ENCODE data around the gene RPP25.
"Not testable (repeated sequence)": the region's sequence is repeated elsewhere in the genome, so short reads cannot be mapped to it uniquely, and the experiment has no call there.

The RPP25 gene

DNA sequence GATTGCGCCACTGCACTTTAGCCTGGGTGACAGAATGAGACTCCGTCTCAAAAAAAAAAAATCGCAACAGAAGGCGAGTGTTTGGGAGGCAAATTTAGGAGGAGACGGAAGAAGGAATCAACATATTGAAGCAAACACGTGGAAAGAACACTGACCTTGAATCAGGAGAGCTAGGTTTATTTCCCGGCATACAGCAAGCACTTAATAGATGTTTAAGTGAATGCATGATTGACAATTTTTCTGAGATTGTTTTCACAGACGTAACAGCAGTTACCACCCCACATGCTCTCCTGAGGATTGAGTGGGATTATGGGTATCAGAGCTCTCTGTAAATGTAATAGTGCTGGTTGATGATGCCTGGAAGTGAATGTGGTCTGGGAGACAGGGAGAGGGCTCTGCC, 5.6 kb upstream of the RPP25 start:
- FAIRE-seq, result no peak

DNA sequence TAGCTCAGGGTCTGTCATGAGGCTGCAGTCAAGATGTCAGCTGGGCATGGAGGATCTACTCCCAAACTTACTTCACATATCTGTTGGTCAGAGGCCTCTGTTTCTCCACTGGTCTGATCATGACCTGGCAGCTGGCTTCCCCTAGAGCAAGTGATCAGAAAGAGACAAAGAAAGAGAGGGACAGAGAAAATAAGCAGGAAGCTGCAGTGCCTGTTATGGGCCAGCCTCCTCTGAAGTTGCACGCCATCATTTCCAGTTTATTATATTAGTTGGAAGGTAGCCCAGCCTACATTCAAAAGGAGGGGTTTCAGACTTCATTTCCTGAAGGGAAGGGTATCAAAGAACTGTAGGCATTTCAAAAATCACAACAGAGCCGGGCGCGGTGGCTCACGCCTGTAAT, 5.0 kb upstream of the RPP25 start:
- FAIRE-seq, result no peak

DNA sequence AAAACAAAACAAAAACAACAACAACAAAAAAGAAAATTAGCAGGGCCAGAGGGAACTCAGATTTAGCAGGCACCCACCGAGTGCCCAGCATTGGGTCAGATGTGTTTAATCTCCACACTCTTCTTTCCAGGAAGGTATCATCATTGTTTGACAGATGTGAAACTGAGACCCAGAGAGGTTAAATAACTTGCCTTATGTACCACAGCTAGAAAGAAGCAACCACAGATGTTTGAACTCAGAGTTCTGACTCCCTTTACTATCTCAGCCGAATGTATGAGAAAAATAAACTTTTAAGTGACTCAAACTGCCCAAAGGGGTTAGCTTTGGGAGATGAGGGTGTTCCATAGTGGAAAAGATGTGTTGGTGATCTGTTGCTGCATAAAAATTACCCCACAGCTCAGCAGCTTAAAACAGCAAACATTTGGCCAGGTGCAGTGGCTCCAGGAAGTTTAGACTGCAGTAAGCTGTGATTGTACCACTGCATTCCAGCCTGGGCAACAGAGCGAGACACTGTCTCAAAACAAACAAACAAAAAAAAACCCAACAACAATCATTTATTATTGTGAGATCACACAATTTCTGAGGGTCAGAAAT, 4.5 kb upstream of the RPP25 start:
- FAIRE-seq, result no peak

DNA sequence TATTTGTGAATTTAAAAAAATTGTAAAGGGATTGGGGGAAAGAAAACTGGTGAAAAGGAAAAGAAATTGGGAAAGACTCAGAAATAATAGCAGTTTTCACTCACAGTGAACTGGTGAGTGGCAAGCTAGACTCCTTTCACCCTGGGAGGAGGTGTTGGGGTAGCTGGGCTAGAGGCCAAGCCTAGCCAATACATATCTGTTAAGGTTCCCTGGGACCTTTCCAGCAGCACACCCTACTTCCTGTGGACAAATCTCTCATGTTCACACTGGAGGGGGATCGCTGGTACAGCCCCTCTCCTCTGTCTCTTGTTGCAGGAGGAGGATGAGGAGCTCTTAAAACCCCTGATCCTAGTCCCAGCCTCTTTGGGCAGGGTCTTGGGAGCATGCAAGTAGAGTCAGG, 3.7 kb upstream of the RPP25 start:
- no peak for FAIRE-seq

DNA sequence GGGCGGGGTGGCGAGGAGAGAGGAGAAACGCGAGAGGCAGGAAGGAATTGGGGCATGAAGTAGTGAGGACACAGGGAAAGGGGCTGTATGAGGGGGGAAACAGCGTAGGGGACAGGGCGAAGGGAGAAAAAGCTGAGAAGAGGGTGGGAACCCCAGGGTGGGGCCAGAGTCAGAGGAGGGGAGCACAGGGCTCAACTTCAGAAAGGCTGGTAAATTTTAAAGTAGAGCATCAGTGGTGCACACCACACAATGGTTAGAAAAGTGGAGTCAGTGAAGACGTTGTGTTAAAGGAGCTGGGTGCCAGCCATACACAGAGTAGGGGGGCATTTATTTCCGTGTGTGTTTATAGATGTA, 3.0 kb upstream of the RPP25 start:
- FAIRE-seq, result no peak

DNA sequence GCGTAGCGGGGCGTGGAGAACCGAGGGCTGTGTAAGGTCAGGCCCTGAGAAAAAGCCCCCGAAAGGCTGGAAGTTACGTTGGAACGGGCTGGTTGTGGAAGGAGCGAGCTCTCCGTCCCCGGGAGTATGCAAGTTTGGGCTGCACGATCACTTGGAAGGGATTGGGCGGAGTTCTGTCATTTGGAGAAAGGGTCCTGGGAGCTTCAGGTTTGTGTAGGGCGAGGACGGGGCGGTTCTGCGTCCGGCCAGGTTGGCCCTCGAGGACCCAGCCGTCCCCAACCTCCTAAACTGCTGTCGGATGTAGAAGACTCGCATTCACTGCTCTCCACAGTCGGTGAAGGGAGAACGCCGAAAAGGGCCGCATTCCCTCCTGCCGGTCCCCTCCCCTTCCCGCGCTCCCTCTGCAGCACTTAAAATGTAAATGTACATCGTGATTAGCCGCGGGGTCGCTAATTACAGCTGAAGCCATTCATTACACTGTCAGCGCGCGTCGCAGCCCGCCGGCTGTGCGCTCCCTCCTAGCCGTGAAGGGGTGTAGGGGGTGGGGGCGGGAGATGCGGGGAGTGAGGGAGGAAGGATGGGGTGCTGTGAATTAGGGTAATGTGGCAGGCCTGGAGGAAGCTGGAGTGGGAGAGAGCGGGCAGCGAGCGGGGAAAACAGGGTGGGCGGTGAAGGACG, 2.5 kb upstream of the RPP25 start:
- no peak for FAIRE-seq

DNA sequence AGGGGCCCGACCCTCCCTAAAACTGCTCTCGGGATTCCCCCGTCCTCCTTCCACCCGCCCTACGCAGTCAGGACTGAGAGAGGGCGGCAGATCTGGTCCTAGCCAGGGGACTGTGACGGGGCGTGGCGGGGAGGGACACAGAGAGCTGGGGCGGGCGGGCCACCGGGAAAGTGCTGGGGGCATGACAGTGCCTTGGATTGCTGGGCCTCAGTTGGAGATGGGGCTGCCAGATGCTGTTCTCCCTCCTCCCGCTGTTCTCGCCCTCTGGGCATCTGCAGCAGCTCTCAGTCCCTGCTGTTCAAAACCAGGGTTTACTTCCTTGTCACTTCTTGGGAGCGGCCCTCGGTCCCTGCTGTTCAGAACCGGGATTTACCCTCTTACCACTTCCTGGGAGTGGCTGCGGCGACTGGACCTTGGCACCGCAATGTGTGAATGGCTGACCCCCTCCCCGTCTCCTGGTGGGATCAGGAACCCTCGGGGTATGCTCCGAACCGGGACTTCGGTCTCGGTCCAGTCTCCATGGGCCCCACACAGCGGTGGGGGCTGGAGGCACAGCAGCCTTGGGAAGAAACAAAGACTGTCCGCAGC, 1.8 kb upstream of the RPP25 start:
- no peak for FAIRE-seq

DNA sequence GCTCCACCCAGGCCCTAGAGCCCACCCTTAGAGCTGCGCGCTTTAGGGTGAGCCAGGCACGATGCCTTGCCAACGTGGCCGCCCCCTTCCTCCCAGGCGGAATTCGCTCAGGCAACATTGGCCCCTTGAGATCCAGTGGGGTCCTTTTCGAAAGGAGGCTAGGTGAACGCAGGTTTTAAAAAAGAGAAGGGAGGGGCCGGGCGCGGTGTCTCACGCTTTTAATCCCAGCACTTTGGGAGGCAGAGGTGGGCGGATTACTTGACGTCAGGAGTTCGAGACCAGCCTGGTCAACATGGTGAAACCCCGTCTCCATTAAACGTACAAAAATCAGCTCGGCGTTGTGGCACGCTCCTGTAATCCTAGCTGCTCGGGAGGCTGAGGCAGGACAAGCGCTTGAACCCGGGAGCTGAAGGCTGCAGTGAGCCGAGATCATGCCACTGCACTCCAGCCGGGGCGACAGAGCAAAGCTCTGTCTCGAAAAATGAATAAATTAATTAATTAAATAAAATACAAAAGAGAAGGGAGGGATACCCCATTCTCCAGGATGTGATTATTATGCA, 984 bp upstream of the RPP25 start:
- FAIRE-seq, result no peak

DNA sequence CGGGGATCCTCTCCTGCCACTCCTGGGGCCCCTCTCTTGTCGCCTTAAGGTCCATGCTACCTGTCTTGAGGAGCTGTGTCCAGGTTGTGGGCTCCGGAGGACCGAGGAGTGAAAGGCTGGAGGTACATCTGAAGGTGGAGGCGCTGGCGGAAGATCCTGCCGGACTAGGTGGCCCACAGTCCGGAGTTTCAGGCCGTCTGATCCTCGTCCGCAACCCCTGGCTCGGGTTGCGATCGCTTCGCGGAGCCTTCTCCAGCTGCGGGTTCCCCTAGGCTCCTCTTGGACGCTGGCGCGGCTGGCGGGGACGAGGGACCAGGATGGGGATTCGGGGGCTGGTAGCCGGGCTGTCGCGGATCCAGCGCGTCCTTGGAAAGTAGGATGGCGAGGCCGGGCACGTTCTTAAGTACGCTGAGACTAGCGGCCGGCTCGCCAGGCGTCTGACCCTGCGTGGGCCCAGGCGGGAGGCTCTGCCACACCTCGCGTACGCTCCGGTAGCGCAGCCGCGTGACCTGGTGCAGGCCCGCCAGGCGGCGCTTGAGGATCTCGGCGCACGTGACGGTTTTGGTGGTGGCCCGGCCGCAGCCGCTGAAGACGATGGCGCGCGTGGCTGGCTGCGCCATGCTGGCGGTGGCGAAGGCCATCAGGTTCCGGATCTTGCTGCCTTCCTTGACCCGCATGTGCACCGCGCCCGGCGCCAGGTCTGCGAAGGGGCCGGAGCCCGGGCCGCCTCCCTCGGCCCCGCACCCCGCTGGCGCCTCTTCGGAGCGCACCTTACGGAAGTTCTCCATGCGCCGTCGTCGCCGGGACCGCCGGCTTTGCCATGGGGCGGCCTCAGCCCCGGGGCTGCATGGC, 550 bp downstream of the RPP25 start:
- no peak for FAIRE-seq

DNA sequence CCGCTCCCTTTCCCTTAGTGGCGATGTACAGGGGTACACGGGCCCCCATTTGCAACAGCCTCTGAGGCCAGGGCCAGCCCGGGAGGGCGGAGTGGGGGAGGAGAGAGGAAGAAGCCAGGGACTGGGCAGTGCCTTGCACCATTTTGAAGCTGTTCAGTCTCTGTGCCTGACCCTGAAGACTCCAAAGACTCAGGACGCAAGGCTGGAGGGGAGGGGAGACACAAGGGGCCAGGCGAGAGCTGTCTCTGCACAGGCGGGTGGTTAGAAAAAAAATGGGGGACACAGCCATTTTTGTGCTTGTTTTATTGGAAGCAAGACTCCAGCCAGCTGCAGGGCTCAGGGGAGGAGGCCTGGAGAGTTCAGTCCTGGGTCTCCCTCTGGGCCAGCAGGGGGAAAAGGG, 1.6 kb downstream of the RPP25 start:
- no peak for FAIRE-seq

DNA sequence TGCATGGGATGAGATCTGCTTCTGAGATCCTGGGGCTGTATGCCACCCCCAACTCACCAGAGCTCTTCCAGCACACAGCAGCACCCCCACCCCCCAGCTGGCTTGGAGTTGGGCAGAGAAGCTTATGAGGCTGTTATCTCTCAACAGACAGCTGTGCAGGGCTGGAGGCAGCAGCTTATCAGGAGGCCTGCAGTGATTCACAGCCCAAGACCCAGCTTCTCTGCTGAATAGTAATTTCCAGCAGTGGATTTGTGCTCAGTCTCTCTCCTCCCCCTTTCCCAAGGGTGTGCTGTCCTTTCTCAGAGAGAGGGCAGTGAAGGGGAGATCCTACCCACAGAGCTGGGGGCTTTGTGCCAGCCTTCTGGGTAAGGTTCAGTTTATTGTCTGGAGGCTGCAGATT, 2.1 kb downstream of the RPP25 start:
- FAIRE-seq, result no peak

DNA sequence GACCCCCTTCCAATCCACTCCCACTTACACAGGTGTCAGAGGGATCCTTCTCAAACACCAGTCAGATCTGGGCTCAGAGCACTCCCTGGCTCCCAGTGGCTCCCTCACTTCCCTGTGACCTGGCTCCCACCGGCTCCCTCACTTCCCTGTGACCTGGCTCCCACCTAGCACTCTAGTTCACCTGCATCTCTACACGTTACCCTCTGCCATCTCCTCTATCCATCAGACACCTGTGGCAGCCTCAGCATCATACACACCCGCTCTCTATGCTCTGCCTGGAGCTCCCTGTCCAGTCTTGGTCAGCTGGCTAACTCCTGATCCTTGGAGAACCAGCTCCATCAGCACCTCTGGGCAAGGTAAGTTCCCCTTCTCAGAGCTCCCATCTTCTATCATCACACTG, 5.6 kb downstream of the RPP25 start:
- FAIRE-seq, result no peak

DNA sequence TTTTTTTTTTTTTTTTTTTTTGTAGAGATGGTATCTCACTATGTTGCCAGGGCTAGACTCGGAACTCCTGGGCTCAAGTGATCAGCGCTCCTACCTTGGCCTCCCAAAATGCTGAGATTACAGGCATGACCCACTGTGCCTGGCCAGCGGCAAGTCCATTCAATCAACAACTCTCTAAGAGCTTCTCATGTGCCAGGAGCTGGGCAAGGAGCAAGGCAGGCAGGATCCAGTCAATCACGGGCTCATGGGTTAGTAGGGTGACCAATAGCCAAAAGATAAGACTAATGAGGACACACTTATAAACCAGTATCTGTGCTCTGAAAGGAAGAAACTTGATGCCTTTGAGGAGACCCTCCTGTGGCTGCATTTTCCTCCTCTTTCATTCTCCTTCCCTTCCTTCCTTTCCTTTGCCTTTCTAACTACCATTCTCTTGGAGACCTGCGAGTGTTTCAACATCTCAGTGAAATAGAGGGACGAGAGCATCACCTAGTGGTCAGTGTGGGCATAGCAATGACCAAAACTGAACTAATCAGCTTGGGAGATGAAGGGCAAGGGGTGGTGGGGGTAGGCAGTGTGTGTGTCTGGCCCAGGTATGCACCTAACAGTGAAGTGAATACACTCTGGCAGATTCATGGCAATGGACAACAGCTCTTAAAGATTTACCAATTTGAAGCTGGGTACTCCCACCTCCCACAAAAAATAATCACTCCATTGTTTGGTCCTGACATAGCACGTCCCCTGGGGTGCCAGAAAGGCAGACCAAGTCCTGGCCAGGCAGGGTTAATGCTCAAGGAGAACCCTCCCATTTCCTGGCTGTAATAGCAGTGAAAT, 6.3 kb downstream of the RPP25 start:
- FAIRE-seq, result peak; percentile 47

DNA sequence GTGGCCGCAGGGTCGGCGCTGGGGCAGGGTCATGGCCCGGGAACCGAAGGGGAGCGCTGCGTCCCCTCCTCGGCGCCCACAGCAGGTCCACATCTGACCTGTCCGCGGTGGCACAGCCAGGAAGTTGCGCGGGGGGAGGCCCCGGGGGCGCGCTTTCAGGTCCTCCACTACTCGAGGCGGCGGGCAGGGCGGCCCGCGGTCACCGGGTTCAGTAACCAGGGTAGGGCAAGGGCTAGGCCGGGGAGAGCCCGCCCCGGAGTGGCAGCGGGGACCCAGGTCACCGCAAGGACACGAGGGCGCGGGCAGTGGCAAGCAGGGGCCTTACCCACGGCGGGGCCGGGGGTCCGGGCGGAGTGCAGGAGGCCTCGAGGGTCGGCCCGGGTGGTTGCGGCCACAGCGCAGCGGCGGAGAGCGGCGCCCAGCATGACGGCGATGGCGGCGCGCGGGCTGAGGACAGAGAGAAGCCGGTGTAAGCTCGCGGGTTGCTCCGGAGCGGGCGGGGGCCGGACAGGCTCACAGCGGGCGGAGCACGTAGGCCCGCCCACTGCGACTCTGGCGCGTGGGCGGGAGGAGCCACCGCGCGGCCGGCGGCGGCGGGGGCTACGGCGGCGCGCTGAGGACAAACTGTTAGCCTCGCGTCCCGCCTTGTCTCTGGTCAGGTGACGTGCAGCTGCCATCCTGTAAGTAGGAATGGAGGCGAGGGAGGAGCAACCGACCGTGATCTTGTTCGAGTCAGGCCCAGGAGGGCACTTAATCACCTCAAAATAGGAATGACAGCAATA, 18.8 kb downstream of the RPP25 start, which contains the start of gene COX5A:
Gene COX5A (minus strand): TSS at position 484 of the 782 bp plus-strand sequence. CDS start 59 bp downstream, at position 425.
- no peak for FAIRE-seq

DNA sequence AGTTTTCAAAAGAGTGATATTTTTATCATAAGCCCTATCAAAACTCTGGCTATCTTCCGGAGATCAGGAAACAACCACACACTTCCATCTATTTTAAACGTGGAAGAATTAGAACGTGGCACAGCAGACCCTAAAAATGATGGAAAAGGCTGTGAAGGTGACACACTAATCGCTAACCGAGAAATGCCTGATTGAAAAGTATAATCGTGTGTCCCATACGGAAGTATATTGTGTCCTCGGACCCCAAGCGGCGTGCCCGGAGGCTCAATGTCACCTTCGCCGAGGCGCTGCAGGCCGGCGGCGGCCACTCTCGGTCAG, 19.3 kb downstream of the RPP25 start:
- no peak for FAIRE-seq

DNA sequence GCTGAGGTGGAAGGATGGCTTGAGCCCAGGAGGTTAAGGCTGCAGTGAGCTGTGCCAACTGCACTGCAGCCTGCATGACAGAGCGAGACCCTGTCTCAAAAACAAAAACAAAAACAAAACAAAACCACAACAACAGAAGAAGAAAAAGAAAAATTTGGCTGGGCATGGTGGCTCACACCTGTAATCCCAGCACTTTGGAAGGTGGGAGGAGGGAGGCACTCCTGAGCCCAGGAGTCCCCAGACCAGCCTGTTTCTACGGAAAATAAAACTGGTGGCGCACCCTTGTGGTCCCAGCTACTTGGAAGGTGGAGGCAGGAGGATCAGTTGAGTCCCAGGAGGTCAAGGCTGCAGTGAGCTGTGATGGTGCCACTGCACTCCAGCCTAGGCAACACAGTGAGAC, 21.4 kb downstream of the RPP25 start:
- not testable (repeated sequence) for FAIRE-seq

DNA sequence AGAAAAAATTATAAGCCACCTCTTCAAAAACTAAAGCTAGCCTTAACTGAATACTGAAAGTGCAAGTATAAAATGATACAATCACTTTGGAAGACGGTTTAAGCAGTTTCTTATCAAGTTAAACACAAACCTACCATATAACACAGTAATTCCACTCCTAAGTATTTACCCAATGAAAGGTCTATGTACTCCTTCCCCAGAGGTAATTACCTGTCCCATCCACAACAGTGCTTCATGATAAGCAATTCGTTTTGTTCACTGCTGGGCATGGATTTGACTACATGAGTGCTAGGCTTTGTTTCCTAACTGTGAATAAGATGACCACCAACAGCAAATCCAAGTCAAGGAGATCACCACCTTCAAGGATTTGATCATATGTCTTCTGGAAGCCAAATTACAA, 23.0 kb downstream of the RPP25 start:
- no peak for FAIRE-seq

DNA sequence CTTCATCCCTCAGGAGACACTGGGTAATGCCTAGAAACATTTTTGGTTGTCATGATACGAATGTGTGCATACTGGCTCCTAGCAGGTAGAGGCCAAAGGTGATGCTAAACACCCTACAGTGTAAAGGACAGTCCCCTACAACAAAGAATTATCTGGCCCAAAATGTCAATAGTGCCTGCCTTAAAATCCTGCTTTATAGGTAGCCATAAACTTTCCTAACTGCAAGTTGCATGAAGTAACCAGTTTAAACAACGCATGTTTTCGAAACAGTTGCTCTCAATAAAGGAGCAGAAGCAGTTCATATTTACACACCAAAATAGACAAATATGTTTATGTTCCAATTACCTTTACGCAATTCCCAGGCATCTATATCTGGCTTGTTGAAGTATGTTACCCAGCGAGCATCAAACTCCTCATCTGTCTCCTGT, 27.8 kb downstream of the RPP25 start:
- no peak for FAIRE-seq

DNA sequence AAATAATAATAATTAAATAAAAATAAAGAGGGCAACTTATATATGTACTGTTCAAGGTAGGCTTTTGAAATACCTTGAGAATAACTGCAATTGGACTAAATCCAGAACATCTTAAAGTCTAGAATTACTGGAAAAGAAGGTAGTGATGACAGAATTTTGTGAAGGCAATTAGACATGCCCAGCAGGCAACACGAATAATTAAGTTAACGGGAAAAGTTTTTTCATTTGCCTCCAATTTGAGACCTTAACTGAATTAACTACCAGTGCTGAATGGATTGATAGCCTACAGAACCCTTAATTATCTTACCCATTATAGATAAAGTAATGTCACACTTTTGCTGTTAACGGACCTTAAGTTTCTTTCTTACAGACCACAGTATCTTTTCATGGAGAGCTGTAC, 32.0 kb downstream of the RPP25 start:
- no peak for FAIRE-seq

DNA sequence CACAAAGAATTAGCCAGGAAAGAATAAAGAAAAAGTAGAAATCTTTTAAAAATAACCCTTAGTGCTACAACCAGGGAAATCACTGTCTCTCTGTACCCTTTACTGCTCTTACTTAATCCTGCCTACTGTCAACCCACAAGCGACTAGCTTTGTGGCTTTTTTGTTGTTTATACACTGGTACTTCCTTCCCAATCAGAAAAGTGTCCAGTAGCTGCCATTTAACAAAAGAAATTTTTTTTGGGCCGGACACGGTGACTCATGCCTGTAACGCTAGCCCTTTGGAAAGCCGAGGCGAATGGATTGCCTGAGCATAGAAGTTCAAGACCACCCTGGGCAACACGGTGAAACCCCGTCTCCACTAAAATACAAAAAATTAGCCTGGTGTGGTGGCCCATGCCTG, 36.1 kb downstream of the RPP25 start:
- FAIRE-seq, result no peak

DNA sequence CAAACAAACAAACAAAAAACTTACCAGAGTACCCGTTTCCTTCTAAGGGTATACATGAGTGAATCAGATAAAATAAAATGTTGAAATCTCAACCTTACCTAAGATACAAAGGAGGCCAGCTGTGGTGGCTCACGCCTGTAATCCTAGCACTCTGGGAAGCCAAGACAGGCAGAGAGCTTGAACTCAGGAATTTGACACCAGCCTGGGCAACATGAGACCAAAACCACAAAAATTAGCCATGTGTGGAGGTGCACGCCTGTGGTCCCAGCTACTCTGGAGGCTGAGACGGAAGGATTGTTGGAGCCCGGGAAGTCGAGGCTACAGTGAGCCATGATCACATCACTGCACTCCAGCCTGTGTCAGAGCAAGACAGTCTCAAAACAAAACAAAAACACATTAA, 38.9 kb downstream of the RPP25 start:
- FAIRE-seq, result no peak

DNA sequence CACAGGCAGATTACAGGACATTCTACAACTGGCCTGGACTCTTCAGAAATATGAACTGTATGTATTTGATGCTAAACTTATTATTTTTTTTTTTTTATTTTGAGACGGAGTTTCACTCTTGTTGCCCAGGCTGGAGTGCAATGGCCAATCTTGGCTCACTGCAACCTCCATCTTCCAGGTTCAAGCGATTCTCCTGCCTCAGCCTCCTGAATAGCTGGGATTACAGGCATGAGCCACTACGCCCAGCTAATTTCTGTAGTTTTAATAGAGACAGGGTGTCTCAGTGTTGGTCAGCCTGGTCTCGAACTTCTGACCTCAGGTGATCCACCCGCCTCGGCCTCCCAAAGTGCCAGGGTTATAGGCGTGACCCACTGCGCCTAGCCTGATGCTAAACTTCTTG, 42.8 kb downstream of the RPP25 start:
- not testable (repeated sequence) for FAIRE-seq
